Esophagus squamous epithelium (tissue), 4 donors: ENCODE measurements around the gene KLK6.

ENCODE experiments used
- CTCF ChIP-seq, 6 experiments: fragments of 450-650 bp in 4 of 6; fragments of 200-600 bp in 2 of 6; sonication (generic) in 2 of 6; IDR thresholded peaks; one replicate each; pipeline ENCODE4 v1.5.1; 2016 to 2019; ENCODE audit warnings: antibody characterized with exemption in 6 of 6, mild to moderate bottlenecking in 4 of 6, moderate library complexity in 4 of 6
- POLR2A ChIP-seq, 4 donors: fragments of 450-650 bp; IDR thresholded peaks; one replicate each; pipeline ENCODE4 v1.6.1; 2017; ENCODE audit warnings: antibody characterized with exemption in 4 of 4, mild to moderate bottlenecking in 4 of 4, moderate library complexity in 3 of 4

- TF ChIP-seq POLR2A (IDR thresholded peaks at IDR 0.05) = no peak
- no peak for TF ChIP-seq CTCF (IDR thresholded peaks at IDR 0.05)
Measured at GRCh38 chr19:50974702-50975556, 5.5 kb upstream of the KLK6 start.
